Omental fat pad (tissue), 4 donors: ENCODE measurements around the gene TOM1L2. TPM values are rescaled to one million over a fixed set of nuclear protein-coding genes. Genes with fewer than 3 reads are reported as not detected.

Experiments
- ATAC-seq: fragments of 150-250 bp; one replicate; pipeline ENCODE4 v1.9.1; 2016; ENCODE audit warnings: mild to moderate bottlenecking, moderate library complexity; ENCODE audit not compliant: low FRiP score
- DNase-seq: peaks from one replicate; pipeline ENCODE4 v3.0.0-alpha.2; 2019; ENCODE audit warnings: low spot score
- CTCF ChIP-seq, 3 donors: fragments of 450-650 bp; IDR thresholded peaks; one replicate each; pipeline ENCODE4 v1.5.1; 2016 to 2017; ENCODE audit warnings: antibody characterized with exemption in 3 of 3, mild to moderate bottlenecking in 3 of 3, moderate library complexity in 2 of 3
- small RNA-seq: library from RNA; depleted of rRNA; stranded (forward); fragments of <200 nt; gene quantifications from one replicate; pipeline ENCODE3, GENCODE V24; 2016
- total RNA-seq, 4 donors: library from RNA; depleted of rRNA; stranded (reverse); fragments of >200 nt; gene quantifications; one replicate each; pipeline ENCODE4 v1.1.0, GENCODE V29; 2016

Gene TOM1L2
- total RNA-seq, 4 donors from 2014 or later = 25.9 to 30.3 (median 27.6) TPM

GRCh38 chr17:17796787-17797061 is 175.5 kb downstream of the TOM1L2 start:
- DNase-seq (no peak), ATAC-seq (no peak)
- no peak for TF ChIP-seq CTCF (IDR thresholded peaks at IDR 0.05)

DNA sequence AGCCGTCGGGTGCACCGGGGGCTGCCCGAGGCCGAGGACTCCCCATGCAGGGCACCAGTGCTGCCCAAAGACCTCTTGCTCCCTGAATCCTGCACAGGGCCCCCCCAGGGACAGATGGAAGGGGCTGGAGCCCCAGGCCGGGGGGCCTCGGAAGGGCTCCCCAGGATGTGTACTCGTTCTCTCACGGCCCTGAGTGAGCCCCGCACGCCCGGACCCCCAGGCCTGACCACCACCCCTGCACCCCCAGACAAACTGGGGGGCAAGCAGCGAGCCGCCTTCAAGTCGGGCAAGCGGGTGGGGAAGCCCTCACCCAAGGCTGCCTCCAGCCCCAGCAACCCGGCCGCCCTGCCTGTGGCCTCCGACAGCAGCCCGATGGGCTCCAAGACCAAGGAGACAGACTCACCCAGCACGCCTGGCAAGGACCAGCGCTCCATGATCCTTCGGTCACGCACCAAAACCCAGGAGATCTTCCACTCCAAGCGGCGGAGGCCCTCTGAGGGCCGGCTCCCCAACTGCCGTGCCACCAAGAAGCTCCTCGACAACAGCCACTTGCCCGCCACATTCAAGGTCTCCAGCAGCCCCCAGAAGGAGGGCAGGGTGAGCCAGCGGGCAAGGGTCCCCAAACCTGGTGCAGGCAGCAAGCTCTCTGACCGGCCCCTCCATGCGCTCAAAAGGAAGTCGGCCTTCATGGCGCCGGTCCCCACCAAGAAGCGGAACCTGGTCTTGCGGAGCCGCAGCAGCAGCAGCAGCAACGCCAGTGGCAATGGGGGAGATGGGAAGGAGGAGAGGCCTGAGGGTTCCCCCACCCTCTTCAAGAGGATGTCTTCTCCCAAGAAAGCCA is 176.0 kb downstream of the TOM1L2 start:
- no peak for ATAC-seq
- TF ChIP-seq CTCF (IDR thresholded peaks at IDR 0.05) = no peak
- no peak for DNase-seq

DNA sequence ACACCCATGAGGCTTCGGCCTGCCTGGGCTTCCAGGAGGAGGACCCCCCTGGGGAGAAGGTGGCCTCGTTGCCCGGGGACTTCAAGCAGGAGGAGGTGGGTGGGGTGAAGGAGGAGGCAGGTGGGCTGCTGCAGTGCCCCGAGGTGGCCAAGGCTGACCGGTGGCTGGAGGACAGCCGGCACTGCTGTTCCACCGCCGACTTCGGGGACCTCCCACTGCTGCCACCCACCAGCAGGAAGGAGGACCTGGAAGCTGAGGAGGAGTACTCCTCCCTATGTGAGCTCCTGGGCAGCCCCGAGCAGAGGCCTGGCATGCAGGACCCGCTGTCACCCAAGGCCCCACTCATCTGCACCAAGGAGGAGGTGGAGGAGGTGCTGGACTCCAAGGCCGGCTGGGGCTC is 176.9 kb downstream of the TOM1L2 start:
- ATAC-seq (no peak), DNase-seq (no peak)
- TF ChIP-seq CTCF (IDR thresholded peaks at IDR 0.05) = no peak

DNA sequence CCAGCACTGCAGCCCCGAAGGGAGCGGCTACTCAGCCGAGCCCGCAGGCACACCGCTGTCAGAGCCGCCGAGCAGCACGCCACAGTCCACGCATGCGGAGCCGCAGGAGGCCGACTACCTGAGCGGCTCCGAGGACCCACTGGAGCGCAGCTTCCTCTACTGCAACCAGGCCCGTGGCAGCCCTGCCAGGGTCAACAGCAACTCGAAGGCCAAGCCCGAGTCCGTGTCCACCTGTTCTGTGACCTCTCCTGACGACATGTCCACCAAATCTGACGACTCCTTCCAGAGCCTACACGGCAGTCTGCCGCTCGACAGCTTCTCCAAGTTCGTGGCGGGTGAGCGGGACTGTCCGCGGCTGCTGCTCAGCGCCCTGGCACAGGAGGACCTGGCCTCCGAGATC is 177.8 kb downstream of the TOM1L2 start:
- no peak for TF ChIP-seq CTCF (IDR thresholded peaks at IDR 0.05)
- ATAC-seq = no peak

More for the DNA sequence above, 177.8 kb downstream of the TOM1L2 start:
- no peak for DNase-seq

Small RNAs within 50 kb of the gene (small RNA-seq; reads per million reads assigned to genes)
- gene MIR33B = 0.39 reads per million
- gene MIR6777 = 0.39 reads per million

Other genes with a start within 250 kb of the TOM1L2 start
- gene SREBF1, start 135.4 kb downstream of the TOM1L2 start, total RNA-seq = 100 to 1,000 TPM in 1 of 4 donors, 10 to 100 TPM in 3; 18.5 to 118 (median 31.2) TPM
- 1 to 10 TPM in 3 of 4 donors, under 1 TPM in 1; 0.60 to 4.6 (median 1.9) TPM for gene DRC3, start 462 bp upstream of the TOM1L2 start, total RNA-seq
- gene ATPAF2, start 66.8 kb upstream of the TOM1L2 start, total RNA-seq = 10 to 100 TPM in 2 of 4 donors, 1 to 10 TPM in 2; 9.5 to 18.4 (median 13.1) TPM
- gene GID4, start 67.0 kb upstream of the TOM1L2 start, total RNA-seq = 10 to 100 TPM in 3 of 4 donors, 1 to 10 TPM in 1; 9.8 to 20.2 (median 10.5) TPM
- gene DRG2, start 115.5 kb upstream of the TOM1L2 start, total RNA-seq = 10 to 100 TPM; 31.6 to 38.1 (median 37.3) TPM
- 1 to 10 TPM in 3 of 4 donors, under 1 TPM in 1; 0.31 to 3.9 (median 2.0) TPM for gene MYO15A, start 136.4 kb upstream of the TOM1L2 start, total RNA-seq
- 10 to 100 TPM; 77.0 to 80.7 (median 80.3) TPM for gene ALKBH5, start 211.4 kb upstream of the TOM1L2 start, total RNA-seq